Liver (tissue), 9 donors: Measurements from ENCODE around the gene TMEM248. TPM values are rescaled to one million over a fixed set of nuclear protein-coding genes. Genes with fewer than 3 reads are reported as not detected.

Source experiments
- DNase-seq: peaks from one replicate; pipeline ENCODE4 v3.0.0-alpha.2; 2017; ENCODE audit warnings: low spot score
- H3K27ac ChIP-seq, 2 donors: one replicate each; pipeline ENCODE4 v1.7.0; 2013; ENCODE audit warnings: inconsistent platforms in 2 of 2, low read length in 2 of 2, control low read depth in 1 of 2, low read depth in 1 of 2, mild to moderate bottlenecking in 1 of 2
- H3K27me3 ChIP-seq, 4 donors: one replicate each; pipeline versions ENCODE4 v1.6.1 to v1.7.0; 2013; ENCODE audit warnings: low read length in 3 of 4, inconsistent platforms in 1 of 4, mild to moderate bottlenecking in 1 of 4, moderate library complexity in 1 of 4; ENCODE audit not compliant: control insufficient read depth in 4 of 4, insufficient read depth in 4 of 4
- H3K36me3 ChIP-seq, 4 donors: one replicate each; pipeline versions ENCODE4 v1.6.1 to v1.7.0; 2013; ENCODE audit warnings: low read length in 3 of 4, mild to moderate bottlenecking in 3 of 4, low read depth in 1 of 4, moderate library complexity in 1 of 4; ENCODE audit not compliant: control insufficient read depth in 4 of 4, insufficient read depth in 3 of 4
- H3K4me1 ChIP-seq, 4 donors: one replicate each; pipeline versions ENCODE4 v1.6.1 to v1.7.0; 2013; ENCODE audit warnings: low read length in 3 of 4, mild to moderate bottlenecking in 3 of 4, moderate library complexity in 1 of 4; ENCODE audit not compliant: control insufficient read depth in 4 of 4, insufficient read depth in 4 of 4
- H3K4me3 ChIP-seq, 3 donors: one replicate each; pipeline versions ENCODE4 v1.6.1 to v1.7.0; 2013; ENCODE audit warnings: low read length in 3 of 3, control low read depth in 1 of 3, low read depth in 1 of 3, mild to moderate bottlenecking in 1 of 3
- H3K9ac ChIP-seq, 2 donors: one replicate each; pipeline ENCODE4 v1.7.0; 2013; ENCODE audit warnings: low read length in 2 of 2, mild to moderate bottlenecking in 2 of 2, moderate library complexity in 2 of 2, control low read depth in 1 of 2, low read depth in 1 of 2
- H3K9me3 ChIP-seq, 4 donors: one replicate each; pipeline versions ENCODE4 v1.6.1 to v1.7.0; 2013; ENCODE audit warnings: low read length in 3 of 4; ENCODE audit not compliant: control insufficient read depth in 4 of 4
- EGR1 ChIP-seq, 2 donors: IDR thresholded peaks; 2 replicates each; pipeline ENCODE4 v1.6.1; 2016 to 2018; ENCODE audit warnings: antibody characterized with exemption in 2 of 2, low read depth in 2 of 2
- FOXA1 ChIP-seq: IDR thresholded peaks from 2 replicates; pipeline ENCODE4 v1.6.1; 2016; ENCODE audit warnings: antibody characterized with exemption
- FOXA2 ChIP-seq: IDR thresholded peaks from 2 replicates; pipeline ENCODE4 v1.6.1; 2016; ENCODE audit warnings: antibody characterized with exemption
- GABPA ChIP-seq, 2 donors: IDR thresholded peaks in 1 of 2; conservative IDR thresholded peaks in 1 of 2; 2 replicates each; pipeline ENCODE4 v1.6.1; 2016; ENCODE audit warnings: antibody characterized with exemption in 2 of 2, mild to moderate bottlenecking in 1 of 2, moderate library complexity in 1 of 2
- HNF4A ChIP-seq, 2 donors: conservative IDR thresholded peaks; 2 replicates each; pipeline ENCODE4 v1.6.1; 2016; ENCODE audit warnings: antibody characterized with exemption in 2 of 2, mild to moderate bottlenecking in 2 of 2
- HNF4G ChIP-seq: IDR thresholded peaks from 2 replicates; pipeline ENCODE4 v1.6.1; 2016; ENCODE audit warnings: antibody characterized with exemption
- JUND ChIP-seq, 2 donors: IDR thresholded peaks; 2 replicates each; pipeline ENCODE4 v1.6.1; 2016; ENCODE audit warnings: antibody characterized with exemption in 2 of 2
- NR2F2 ChIP-seq: IDR thresholded peaks from 2 replicates; pipeline ENCODE4 v1.6.1; 2016; ENCODE audit warnings: antibody characterized with exemption
- RAD21 ChIP-seq, 2 donors: IDR thresholded peaks; 2 replicates each; pipeline ENCODE4 v1.6.1; 2016; ENCODE audit warnings: antibody characterized with exemption in 2 of 2, mild to moderate bottlenecking in 2 of 2
- RXRA ChIP-seq, 2 donors: IDR thresholded peaks; 2 replicates each; pipeline ENCODE4 v1.6.1; 2017 to 2018; ENCODE audit warnings: antibody characterized with exemption in 2 of 2, mild to moderate bottlenecking in 1 of 2
- SP1 ChIP-seq: IDR thresholded peaks from 2 replicates; pipeline ENCODE4 v1.6.1; 2018; ENCODE audit warnings: antibody characterized with exemption, mild to moderate bottlenecking
- TAF1 ChIP-seq: conservative IDR thresholded peaks from 2 replicates; pipeline ENCODE4 v1.6.1; 2016; ENCODE audit warnings: antibody characterized with exemption, mild to moderate bottlenecking
- YY1 ChIP-seq: IDR thresholded peaks from 2 replicates; pipeline ENCODE4 v1.6.1; 2016; ENCODE audit warnings: antibody characterized with exemption, mild to moderate bottlenecking
- WGBS: extraction: QIAGEN DNeasy Blood & Tissue Kit; methylation state at CpG from one replicate; pipeline ENCODE4 v1.1.7; 2013; 5-methylcytosine and 5-hydroxymethylcytosine counted together
- polyA plus RNA-seq, 2 donors: library from polyadenylated mRNA; stranded (reverse) in 1 of 2; unstranded in 1 of 2; fragments of 200-250 nt in 1 of 2; fragments of >200 nt in 1 of 2; fragmentation: Nextera tagmentation in 1 of 2; extraction: Ambion mirVana in 1 of 2; gene quantifications; one replicate each; pipeline versions ENCODE4 v1.2.1 to v1.2.3, GENCODE V29; 2013 to 2015
- total RNA-seq, 2 donors: library from RNA; depleted of rRNA; stranded (reverse); fragments of >200 nt; gene quantifications; one replicate each; pipeline ENCODE4 v1.2.3, GENCODE V29; 2014
- TF ChIP-seq, protein P1 (sequence below): IDR thresholded peaks from 2 replicates; pipeline ENCODE4 v1.6.1; 2016; ENCODE audit warnings: antibody characterized with exemption, mild to moderate bottlenecking
- TF ChIP-seq, protein P2 (sequence below): IDR thresholded peaks from 2 replicates; pipeline ENCODE4 v1.6.1; 2016; ENCODE audit warnings: antibody characterized with exemption
- TF ChIP-seq, protein P3 (sequence below): IDR thresholded peaks from 2 replicates; pipeline ENCODE4 v1.6.1; 2016; ENCODE audit warnings: antibody characterized with exemption
- TF ChIP-seq, protein P4 (sequence below): IDR thresholded peaks from 2 replicates; pipeline ENCODE4 v1.6.1; 2016; ENCODE audit warnings: antibody characterized with exemption
- TF ChIP-seq, protein P5 (sequence below): fragments of 150-350 bp; IDR thresholded peaks from 2 replicates; pipeline ENCODE4 v1.5.1; 2017; ENCODE audit warnings: improper control_type of control experiment, low read depth, low read length; ENCODE audit not compliant: missing input control
- donor health status: healthy.
- donor health status: healthy.
- donor health status: healthy.
- donor health status: healthy.
- donor health status: healthy.

The TMEM248 gene
- total and polyA plus RNA-seq, 4 donors: 31.4 to 45.6 (median 41.6) TPM

DNA sequence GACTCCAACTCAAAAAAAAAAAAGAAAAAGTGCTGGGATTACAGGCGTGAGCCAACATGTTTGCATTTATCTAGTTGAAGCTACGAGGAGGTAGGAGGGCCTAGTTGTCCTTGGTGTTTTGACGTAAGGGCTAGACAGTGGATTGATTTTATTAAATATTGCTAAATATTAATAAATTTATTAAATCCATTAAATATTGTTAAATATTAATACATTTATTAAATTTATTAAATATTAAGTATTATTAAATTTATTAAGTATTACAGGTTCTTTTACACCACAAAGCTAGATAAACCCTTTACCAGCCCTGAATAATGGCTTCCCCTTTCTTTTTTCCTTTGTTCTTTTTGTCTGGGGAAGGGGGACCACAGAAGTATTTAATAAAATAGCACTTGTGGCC, 47.5 kb upstream of the TMEM248 start:
- WGBS: 98% methylated on average over 3 of the region's 3 CpGs
- no peak overlapping the region for H3K9ac ChIP-seq
- H3K9me3 ChIP-seq: no peaks in the 10 kb centered on the region
- TF ChIP-seq HNF4G (no peak), FOXA1 (no peak), YY1 (no peak), TAF1 (no peak), NR2F2 (no peak), HNF4A (conservative IDR thresholded peaks at IDR 0.05) (no peak)
- TF ChIP-seq, protein P1, sequence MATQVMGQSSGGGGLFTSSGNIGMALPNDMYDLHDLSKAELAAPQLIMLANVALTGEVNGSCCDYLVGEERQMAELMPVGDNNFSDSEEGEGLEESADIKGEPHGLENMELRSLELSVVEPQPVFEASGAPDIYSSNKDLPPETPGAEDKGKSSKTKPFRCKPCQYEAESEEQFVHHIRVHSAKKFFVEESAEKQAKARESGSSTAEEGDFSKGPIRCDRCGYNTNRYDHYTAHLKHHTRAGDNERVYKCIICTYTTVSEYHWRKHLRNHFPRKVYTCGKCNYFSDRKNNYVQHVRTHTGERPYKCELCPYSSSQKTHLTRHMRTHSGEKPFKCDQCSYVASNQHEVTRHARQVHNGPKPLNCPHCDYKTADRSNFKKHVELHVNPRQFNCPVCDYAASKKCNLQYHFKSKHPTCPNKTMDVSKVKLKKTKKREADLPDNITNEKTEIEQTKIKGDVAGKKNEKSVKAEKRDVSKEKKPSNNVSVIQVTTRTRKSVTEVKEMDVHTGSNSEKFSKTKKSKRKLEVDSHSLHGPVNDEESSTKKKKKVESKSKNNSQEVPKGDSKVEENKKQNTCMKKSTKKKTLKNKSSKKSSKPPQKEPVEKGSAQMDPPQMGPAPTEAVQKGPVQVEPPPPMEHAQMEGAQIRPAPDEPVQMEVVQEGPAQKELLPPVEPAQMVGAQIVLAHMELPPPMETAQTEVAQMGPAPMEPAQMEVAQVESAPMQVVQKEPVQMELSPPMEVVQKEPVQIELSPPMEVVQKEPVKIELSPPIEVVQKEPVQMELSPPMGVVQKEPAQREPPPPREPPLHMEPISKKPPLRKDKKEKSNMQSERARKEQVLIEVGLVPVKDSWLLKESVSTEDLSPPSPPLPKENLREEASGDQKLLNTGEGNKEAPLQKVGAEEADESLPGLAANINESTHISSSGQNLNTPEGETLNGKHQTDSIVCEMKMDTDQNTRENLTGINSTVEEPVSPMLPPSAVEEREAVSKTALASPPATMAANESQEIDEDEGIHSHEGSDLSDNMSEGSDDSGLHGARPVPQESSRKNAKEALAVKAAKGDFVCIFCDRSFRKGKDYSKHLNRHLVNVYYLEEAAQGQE: no peak
- H3K4me1 ChIP-seq: no peaks in the 10 kb centered on the region
- no peak overlapping the region for H3K4me3 ChIP-seq
- H3K36me3 ChIP-seq: peaks cover 0 to 15% (median 3%) of the 10 kb centered on the region in 4 donors
- DNase-seq: no peak
- no peaks in the 10 kb centered on the region for H3K27me3 ChIP-seq
- H3K27ac ChIP-seq: no peak overlapping the region

DNA sequence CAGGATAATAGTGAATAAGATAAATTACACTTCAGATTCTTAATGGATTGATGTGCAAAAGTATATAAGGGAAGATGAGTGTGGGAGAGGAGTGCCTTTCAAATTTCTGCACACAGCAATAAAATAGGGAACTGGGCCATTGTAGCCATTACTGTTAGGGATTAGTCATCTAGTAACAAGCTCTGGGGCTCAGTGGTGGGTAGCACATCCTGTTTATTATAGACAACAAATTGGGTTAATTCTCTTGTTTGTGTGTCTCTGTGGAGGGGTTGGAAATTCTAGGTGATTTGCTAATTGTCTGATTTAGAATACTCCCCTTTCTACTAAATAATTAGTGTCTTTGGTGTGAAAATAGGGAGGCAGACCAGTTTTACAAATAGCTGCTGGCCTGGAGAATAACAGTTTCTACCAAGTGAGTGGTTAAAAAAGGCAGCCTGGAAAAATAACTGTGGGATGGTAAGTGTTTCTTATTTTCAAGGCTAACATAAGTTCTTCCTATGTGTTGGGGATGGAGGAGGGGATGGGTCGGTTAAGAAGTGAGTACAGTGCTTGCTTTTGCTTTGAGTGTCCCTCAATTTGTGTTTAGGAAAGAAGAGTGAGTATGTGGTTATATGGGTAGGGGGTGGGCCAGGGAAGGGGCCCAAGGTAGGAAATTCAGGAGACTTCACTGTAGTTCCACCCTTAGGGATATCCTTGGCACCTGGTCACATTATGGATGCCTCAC, 43.3 kb upstream of the TMEM248 start:
- H3K9ac ChIP-seq: no peak overlapping the region
- H3K27me3 ChIP-seq: no peaks in the 10 kb centered on the region
- peaks cover 2 to 15% (median 7%) of the 10 kb centered on the region in 4 donors for H3K36me3 ChIP-seq
- no peak for DNase-seq
- WGBS: 92% methylated on average over 1 of the region's 1 CpG
- no peak overlapping the region for H3K27ac ChIP-seq
- H3K4me3 ChIP-seq: no peak overlapping the region
- TF ChIP-seq GABPA (IDR thresholded peaks at IDR 0.05 in 1 of 2, conservative IDR thresholded peaks at IDR 0.05 in 1 of 2): no peak
- no peak for TF ChIP-seq FOXA1
- TF ChIP-seq TAF1: no peak
- no peak for TF ChIP-seq FOXA2
- TF ChIP-seq, protein P2, sequence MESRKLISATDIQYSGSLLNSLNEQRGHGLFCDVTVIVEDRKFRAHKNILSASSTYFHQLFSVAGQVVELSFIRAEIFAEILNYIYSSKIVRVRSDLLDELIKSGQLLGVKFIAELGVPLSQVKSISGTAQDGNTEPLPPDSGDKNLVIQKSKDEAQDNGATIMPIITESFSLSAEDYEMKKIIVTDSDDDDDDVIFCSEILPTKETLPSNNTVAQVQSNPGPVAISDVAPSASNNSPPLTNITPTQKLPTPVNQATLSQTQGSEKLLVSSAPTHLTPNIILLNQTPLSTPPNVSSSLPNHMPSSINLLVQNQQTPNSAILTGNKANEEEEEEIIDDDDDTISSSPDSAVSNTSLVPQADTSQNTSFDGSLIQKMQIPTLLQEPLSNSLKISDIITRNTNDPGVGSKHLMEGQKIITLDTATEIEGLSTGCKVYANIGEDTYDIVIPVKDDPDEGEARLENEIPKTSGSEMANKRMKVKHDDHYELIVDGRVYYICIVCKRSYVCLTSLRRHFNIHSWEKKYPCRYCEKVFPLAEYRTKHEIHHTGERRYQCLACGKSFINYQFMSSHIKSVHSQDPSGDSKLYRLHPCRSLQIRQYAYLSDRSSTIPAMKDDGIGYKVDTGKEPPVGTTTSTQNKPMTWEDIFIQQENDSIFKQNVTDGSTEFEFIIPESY: no peak
- TF ChIP-seq, protein P3, sequence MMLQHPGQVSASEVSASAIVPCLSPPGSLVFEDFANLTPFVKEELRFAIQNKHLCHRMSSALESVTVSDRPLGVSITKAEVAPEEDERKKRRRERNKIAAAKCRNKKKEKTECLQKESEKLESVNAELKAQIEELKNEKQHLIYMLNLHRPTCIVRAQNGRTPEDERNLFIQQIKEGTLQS: no peak
- no peak for TF ChIP-seq NR2F2
- TF ChIP-seq, protein P1: no peak
- TF ChIP-seq, protein P4, sequence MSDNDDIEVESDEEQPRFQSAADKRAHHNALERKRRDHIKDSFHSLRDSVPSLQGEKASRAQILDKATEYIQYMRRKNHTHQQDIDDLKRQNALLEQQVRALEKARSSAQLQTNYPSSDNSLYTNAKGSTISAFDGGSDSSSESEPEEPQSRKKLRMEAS: no peak
- no peak for TF ChIP-seq EGR1 (IDR thresholded peaks at IDR 0.05; ENCODE audit: low read depth in 2 of 2)
- TF ChIP-seq, protein P5, sequence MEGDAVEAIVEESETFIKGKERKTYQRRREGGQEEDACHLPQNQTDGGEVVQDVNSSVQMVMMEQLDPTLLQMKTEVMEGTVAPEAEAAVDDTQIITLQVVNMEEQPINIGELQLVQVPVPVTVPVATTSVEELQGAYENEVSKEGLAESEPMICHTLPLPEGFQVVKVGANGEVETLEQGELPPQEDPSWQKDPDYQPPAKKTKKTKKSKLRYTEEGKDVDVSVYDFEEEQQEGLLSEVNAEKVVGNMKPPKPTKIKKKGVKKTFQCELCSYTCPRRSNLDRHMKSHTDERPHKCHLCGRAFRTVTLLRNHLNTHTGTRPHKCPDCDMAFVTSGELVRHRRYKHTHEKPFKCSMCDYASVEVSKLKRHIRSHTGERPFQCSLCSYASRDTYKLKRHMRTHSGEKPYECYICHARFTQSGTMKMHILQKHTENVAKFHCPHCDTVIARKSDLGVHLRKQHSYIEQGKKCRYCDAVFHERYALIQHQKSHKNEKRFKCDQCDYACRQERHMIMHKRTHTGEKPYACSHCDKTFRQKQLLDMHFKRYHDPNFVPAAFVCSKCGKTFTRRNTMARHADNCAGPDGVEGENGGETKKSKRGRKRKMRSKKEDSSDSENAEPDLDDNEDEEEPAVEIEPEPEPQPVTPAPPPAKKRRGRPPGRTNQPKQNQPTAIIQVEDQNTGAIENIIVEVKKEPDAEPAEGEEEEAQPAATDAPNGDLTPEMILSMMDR: no peak
- no peak for TF ChIP-seq JUND (IDR thresholded peaks at IDR 0.05)
- no peak for TF ChIP-seq SP1
- no peak for TF ChIP-seq HNF4A (conservative IDR thresholded peaks at IDR 0.05)
- TF ChIP-seq RXRA (IDR thresholded peaks at IDR 0.05): no peak
- TF ChIP-seq YY1: no peak
- no peak for TF ChIP-seq RAD21 (IDR thresholded peaks at IDR 0.05)
- TF ChIP-seq HNF4G: no peak
- H3K4me1 ChIP-seq: no peaks in the 10 kb centered on the region
- H3K9me3 ChIP-seq: no peaks in the 10 kb centered on the region
